GM12872 (cell line): ENCODE data around the gene HSPB3.

Experiments used
- CTCF ChIP-seq: IDR thresholded peaks from 3 replicates; pipeline ENCODE4 v1.5.1; 2011; ENCODE audit warnings: low read depth, mild to moderate bottlenecking, low read length, moderate library complexity; ENCODE audit not compliant: insufficient read depth

HSPB3 gene

DNA sequence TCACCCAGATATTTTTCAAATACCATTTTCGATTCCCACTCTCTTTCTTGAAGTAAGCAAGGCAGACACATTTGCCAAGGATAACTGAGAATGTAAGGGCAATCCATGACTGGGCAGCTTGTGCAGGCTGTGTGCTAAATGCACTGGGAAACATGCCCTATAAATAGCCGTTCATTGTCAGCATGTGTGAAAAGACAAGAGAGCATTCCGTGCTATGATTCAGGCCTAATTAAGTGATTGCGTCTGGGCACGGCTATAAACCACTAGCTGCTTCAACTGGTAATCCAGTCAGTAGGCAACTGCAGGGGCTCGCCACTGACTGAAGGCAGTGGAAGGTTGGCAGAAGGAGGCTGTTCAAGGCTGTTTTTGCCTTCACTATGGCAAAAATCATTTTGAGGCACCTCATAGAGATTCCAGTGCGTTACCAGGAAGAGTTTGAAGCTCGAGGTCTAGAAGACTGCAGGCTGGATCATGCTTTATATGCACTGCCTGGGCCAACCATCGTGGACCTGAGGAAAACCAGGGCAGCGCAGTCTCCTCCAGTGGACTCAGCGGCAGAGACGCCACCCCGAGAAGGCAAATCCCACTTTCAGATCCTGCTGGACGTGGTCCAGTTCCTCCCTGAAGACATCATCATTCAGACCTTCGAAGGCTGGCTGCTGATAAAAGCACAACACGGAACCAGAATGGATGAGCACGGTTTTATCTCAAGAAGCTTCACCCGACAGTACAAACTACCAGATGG is at the start of gene HSPB3:
TSS of gene HSPB3 (plus strand) at position 287 of the 745 bp plus-strand sequence. CDS start at position 378, 91 bp downstream.
- no peak for TF ChIP-seq CTCF

DNA sequence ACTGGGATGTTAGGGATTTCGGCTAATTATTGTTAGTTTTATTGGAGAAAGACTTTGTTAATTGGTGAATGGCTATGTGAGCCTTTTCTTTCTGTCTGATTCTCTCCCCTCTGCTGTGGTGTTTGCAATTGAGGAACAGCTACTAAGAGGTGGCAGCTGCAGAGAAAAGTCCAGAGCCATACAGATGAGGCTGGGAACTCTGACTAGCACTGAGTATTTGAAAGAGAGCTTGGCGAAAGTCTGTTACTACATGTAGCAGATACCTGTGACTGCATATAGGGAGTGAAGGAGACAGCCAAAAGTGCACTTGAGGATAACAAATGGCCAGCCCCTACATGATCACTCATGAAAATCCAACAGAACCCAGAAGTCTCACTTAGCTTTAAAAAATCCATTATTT is 44.3 kb upstream of the HSPB3 start:
- TF ChIP-seq CTCF: no peak

DNA sequence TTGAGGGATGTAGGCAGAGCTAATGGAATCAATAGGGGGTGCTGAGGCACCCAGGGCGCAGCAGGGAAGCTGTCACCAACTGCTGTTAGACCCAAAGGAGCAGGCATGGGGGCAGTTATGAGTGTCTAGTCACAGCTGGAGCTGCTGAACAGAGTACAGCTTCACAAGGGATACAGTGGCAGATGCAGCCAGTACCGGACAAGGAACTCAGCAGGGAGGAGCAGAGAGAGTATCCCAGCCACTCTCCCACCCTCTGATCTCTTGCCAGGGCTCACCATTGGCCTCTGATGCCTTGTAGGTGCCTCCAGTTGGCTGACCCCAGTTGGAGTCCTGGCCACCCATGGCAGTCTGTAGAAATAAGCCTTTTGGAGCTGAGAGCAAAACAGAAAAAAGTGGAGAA is 42.6 kb upstream of the HSPB3 start:
- no peak for TF ChIP-seq CTCF

DNA sequence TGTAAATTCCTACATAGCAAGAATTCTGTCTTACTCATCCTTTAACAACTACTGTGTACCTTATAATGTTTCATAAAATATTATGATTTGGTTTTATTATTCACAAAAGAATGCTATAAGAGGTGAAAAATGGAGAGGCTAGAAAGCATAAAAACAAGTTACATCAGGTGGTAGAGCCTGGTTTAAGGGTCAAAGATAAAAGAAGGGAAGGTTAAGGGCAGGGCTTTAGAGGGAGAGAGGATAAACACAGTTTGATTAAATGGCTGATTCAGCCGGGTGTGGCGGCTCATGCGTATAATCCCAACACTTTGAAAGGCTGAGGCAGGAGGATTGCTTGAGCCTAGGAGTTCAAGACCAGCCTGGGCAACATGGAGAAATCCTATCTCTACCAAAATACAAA is 40.4 kb upstream of the HSPB3 start:
- TF ChIP-seq CTCF: no peak

DNA sequence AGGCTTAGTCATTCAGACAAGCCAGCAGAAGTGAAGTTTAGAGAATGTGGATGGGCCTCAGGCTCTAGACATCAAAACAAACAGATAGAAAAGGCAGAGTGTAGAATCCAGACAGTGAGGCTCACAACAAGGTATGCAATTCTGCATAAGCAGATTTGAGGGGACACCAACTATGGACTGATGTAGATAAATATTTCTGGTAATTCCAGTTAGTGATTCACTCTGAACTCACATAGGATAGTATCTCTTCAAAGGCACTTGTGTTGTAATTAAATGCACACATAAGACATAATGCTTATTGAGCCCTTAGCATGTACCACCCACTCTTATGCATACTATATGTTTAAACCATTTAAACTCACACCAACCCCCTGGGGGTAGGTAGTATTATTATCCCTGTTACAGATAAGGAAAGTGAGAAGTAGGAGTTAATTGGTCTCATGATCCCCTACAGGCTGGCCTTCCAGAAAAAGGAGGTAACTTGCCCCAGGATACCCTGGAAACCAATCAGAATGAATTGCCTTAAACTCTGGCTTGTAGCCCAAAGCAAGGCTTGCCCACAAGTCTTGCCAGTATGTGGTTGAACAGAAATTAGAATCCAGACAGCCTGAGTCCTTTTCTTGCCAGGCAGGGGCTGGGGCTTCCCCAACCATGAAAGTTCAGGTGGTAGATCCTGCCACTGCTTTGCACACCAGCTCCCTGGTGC is 39.5 kb upstream of the HSPB3 start:
- TF ChIP-seq CTCF: no peak

DNA sequence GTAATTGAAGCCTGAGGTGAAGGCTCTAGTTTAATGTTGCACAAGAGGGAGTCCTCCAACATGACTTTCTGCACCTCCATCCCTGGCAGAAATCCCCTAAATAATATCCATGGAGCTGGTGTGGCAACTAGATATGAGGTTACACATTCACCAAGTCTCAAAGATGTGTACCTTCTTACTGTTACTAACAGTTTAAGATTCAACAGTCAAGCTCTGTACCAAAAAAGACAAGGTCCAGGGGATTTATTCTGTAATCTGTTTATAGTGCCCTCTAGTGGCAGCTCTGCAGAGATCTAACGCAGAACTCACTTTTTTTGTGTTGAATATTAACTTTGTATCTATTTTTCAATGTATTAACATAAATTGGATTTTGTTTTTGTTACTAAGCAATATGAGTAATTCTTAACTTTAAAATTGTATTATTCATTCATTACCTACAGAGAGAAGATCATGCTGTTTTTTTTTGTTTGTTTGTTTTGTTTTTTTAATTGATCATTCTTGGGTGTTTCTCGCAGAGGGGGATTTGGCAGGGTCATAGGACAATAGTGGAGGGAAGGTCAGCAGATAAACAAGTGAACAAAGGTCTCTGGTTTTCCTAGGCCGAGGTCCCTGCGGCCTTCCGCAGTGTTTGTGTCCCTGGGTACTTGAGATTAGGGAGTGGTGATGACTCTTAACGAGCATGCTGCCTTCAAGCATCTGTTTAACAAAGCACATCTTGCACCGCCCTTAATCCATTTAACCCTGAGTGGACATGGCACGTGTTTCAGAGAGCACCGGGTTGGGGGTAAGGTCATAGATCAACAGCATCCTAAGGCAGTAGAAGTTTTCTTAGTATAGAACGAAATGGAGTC is 35.7 kb upstream of the HSPB3 start:
- peak; percentile 64 for TF ChIP-seq CTCF

- TF ChIP-seq CTCF: no peak
These were observed 33.5 kb upstream of the HSPB3 start for GRCh38 chr5:54421976-54422375.
